Measurements from ENCODE around the gene KLHDC7B. TPM values are rescaled to one million over a fixed set of nuclear protein-coding genes. Genes with fewer than 3 reads are reported as not detected.

Gene KLHDC7B
- total and polyA plus RNA-seq, 2 of the 13 experiments (the other 11 are each of a cell fraction or from before 2014, with no cell fraction given): 0.11 TPM; not detected in 1

DNA sequence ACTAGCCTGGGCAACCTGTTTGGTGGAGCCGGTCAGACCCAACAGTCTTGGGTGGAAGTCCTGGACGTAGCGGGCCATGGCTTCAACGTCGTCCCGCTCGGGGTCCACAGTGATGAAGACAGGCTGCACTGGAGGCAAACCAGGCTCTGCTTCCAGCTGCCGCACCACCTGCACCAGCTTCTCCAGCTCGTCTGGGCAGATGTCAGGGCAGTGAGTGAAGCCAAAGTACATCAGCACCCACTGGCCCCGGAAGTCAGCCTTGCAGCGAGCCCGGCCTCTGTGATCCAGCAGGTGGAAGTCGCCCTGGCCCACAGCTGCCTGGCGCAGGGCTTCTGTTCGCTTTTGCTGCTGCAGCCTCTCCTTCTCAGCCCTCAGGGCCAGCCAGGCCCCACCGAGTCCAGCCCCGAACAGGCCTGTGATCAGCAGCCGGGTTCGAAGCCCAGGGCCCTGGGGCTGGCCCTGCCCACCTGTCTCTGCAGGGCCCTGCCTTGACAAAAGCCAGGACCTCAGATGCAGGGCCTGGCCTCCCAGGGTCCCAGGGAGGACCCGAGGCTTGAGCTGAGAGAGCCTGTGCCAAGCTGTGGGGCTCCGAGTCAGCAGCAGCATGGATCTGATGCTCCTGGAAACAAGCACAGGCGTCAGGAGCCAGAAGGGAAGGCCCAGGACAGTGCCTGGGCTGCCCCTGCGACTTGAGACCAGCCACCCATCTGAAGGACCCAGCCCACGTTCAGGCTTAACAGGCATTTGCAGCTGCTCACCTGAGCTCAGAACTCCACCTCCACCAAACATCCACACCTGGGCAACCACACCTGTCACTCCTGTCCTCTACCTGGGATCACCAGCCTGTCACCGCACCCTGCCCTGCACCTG lies 21.7 kb upstream of the KLHDC7B start:
- peak overlapping the region; percentile 65 to 84 (median 83) for H3K4me3 ChIP-seq (replicated peaks in 1 of 3; ENCODE audit: insufficient read depth in 1 of 3, low read depth in 2 of 3, low read length in 3 of 3)
- BruUV-seq (replicated peaks): no TSS peak
- intact Hi-C loops (cut with micrococcal nuclease; ENCODE audit: unreplicated experiment): no loop called here
- peaks cover 20% of the 10 kb centered on the region for H3K79me2 ChIP-seq (ENCODE audit: insufficient read depth, low read length)
- no peak overlapping the region for H2AFZ ChIP-seq (ENCODE audit: low read length)
- CTCF ChIA-PET (ENCODE audit: low intra/inter-chr PET ratio, low total read pairs): no interaction called here
- no peaks in the 10 kb centered on the region for H3K27me3 ChIP-seq (ENCODE audit: control insufficient read depth in 1 of 2, insufficient read depth in 2 of 2, low read length in 2 of 2)
- no peaks in the 10 kb centered on the region for H3K9me3 ChIP-seq (ENCODE audit: low read length)
- H3K4me2 ChIP-seq (ENCODE audit: low read depth, low read length): peak overlapping the region; percentile 100
- peak overlapping the region; percentile 91 for H3K9ac ChIP-seq (ENCODE audit: insufficient read depth, low read depth, low read length)
- peaks cover 38% of the 10 kb centered on the region for H3K4me1 ChIP-seq (ENCODE audit: insufficient read depth, low read length)
- H3K27ac ChIP-seq (ENCODE audit: extremely low read length, insufficient read depth, low read length): peak overlapping the region; percentile 94
- 88% methylated on average over 1 of the region's 25 CpGs for WGBS (ENCODE audit: low lambda C conversion rate)
- in situ Hi-C loops (cut with HindIII; ENCODE audit: extremely low pct_ligation_motif_present, low pct_unique_long_range_greater_than_20kb): no loop called here
- H4K20me1 ChIP-seq (ENCODE audit: insufficient read depth, low read length): peaks cover 19% of the 10 kb centered on the region
- 0 out of 2 replicates have a peak, but pooled peaks have one; percentile 33 for TF ChIP-seq ZNF576 (CRISPR knock-in tag; IDR thresholded peaks at IDR 0.05)
- TF ChIP-seq AGO2 (optimal IDR thresholded peaks at IDR 0.05; ENCODE audit: low read depth, low read length): peak; percentile 95
- no peak for TF ChIP-seq ZBTB21 (CRISPR knock-in tag; IDR thresholded peaks at IDR 0.05)
- TF ChIP-seq ZNF619 (CRISPR knock-in tag; IDR thresholded peaks at IDR 0.05): 0 out of 2 replicates have a peak, but pooled peaks have one; percentile 31
- TF ChIP-seq, protein P1, sequence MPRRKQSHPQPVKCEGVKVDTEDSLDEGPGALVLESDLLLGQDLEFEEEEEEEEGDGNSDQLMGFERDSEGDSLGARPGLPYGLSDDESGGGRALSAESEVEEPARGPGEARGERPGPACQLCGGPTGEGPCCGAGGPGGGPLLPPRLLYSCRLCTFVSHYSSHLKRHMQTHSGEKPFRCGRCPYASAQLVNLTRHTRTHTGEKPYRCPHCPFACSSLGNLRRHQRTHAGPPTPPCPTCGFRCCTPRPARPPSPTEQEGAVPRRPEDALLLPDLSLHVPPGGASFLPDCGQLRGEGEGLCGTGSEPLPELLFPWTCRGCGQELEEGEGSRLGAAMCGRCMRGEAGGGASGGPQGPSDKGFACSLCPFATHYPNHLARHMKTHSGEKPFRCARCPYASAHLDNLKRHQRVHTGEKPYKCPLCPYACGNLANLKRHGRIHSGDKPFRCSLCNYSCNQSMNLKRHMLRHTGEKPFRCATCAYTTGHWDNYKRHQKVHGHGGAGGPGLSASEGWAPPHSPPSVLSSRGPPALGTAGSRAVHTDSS (CRISPR knock-in tag; conservative IDR thresholded peaks at IDR 0.05): no peak
- TF ChIP-seq ZBTB38 (CRISPR knock-in tag; IDR thresholded peaks at IDR 0.05): peak; percentile 74
- TF ChIP-seq ZNF44 (CRISPR knock-in tag; IDR thresholded peaks at IDR 0.05): no peak
- peak; percentile 66; the same call in 1 of the 2 replicates for TF ChIP-seq RBFOX2 (IDR thresholded peaks at IDR 0.05; ENCODE audit: low read depth, low read length)
- no peak for TF ChIP-seq ISX (CRISPR knock-in tag; conservative IDR thresholded peaks at IDR 0.05)
- TF ChIP-seq, protein P2, sequence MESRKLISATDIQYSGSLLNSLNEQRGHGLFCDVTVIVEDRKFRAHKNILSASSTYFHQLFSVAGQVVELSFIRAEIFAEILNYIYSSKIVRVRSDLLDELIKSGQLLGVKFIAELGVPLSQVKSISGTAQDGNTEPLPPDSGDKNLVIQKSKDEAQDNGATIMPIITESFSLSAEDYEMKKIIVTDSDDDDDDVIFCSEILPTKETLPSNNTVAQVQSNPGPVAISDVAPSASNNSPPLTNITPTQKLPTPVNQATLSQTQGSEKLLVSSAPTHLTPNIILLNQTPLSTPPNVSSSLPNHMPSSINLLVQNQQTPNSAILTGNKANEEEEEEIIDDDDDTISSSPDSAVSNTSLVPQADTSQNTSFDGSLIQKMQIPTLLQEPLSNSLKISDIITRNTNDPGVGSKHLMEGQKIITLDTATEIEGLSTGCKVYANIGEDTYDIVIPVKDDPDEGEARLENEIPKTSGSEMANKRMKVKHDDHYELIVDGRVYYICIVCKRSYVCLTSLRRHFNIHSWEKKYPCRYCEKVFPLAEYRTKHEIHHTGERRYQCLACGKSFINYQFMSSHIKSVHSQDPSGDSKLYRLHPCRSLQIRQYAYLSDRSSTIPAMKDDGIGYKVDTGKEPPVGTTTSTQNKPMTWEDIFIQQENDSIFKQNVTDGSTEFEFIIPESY (CRISPR knock-in tag; IDR thresholded peaks at IDR 0.05): 0 out of 2 replicates have a peak, but pooled peaks have one; percentile 1
- TF ChIP-seq CREM (IDR thresholded peaks at IDR 0.05): no peak
- no peak for TF ChIP-seq CREM (CRISPR knock-in tag; IDR thresholded peaks at IDR 0.05)
- TF ChIP-seq RFXAP (CRISPR knock-in tag; IDR thresholded peaks at IDR 0.05; ENCODE audit: borderline replicate concordance): no peak
- 0 out of 2 replicates have a peak, but pooled peaks have one; percentile 43 for TF ChIP-seq MTA1 (CRISPR knock-in tag; IDR thresholded peaks at IDR 0.05; ENCODE audit: borderline replicate concordance)
- H3K36me3 ChIP-seq (replicated peaks in 1 of 2; ENCODE audit: control insufficient read depth in 1 of 2, insufficient read depth in 2 of 2, low read length in 2 of 2): peaks cover 8 to 32% of the 10 kb centered on the region in 2 experiments; a peak in 4 of 5 replicates
- POLR2A ChIA-PET: interaction anchor here (0.7 to 4.2 kb wide), 16 partner anchors 11 to 273 kb away, joined by 3 to 97 read pairs (median 13); partner anchors contain the start of genes CHKB, DENND6B, HDAC10 and KLHDC7B
- DNase-seq (ENCODE audit: low spot score) (no peak), ATAC-seq (no peak), FAIRE-seq (no peak)
